ENCODE measurements around the gene FRMD4A. TPM values are rescaled to one million over a fixed set of nuclear protein-coding genes. Genes with fewer than 3 reads are reported as not detected.

The FRMD4A gene
- total RNA-seq, 1 experiment from 2014 or later = 18.3 TPM

GRCh38 chr10:13794992-13795612 lies 535.6 kb downstream of the FRMD4A start:
- Histone ChIP-seq H3K27ac (no peak overlapping the region), H4K20me1 (ENCODE audit: insufficient read depth) (no peaks in the 10 kb centered on the region), H3K4me2 (no peak overlapping the region), H3K4me1 (replicated peaks; ENCODE audit: insufficient read depth) (0 out of 2 replicates have a peak, but pooled peaks cover 5% of the 10 kb centered on the region), H3K9me3 (ENCODE audit: insufficient read depth, low read depth) (no peaks in the 10 kb centered on the region), H2AFZ (no peak overlapping the region), H3F3A (ENCODE audit: insufficient read depth, low read depth) (no peaks in the 10 kb centered on the region), H3K36me3 (ENCODE audit: low read depth) (no peaks in the 10 kb centered on the region), H3K4me3 (no peak overlapping the region), H3K9me2 (ENCODE audit: insufficient read depth) (no peaks in the 10 kb centered on the region), H3K27me3 (ENCODE audit: insufficient read depth, low read depth) (no peaks in the 10 kb centered on the region), H3K79me2 (ENCODE audit: low read depth) (no peaks in the 10 kb centered on the region)
- no peak for TF ChIP-seq EZH2 (IDR thresholded peaks at IDR 0.05; ENCODE audit: low read depth)
- no peak for DNase-seq
- ChIA-PET POLR2A (ENCODE audit: unreplicated experiment) (no interaction called here), CTCF (interaction anchor here (0.5 kb wide), 1 partner anchor 71 kb away, joined by 3 read pairs; no protein-coding TSS in a partner anchor)
- intact Hi-C loops (cut with micrococcal nuclease; ENCODE audit: unreplicated experiment) = no loop called here
- BruUV-seq (replicated peaks) = no TSS peak

GRCh38 chr10:13792006-13792405 lies 538.7 kb downstream of the FRMD4A start:
- no peaks in the 10 kb centered on the region for H3K79me2 ChIP-seq (ENCODE audit: low read depth)
- CTCF ChIA-PET = interaction anchor here (1.1 kb wide), 1 partner anchor 302 kb away, joined by 3 read pairs; no protein-coding TSS in a partner anchor
- no peak overlapping the region for H3K4me3 ChIP-seq
- H4K20me1 ChIP-seq (ENCODE audit: insufficient read depth) = no peaks in the 10 kb centered on the region
- H3K27ac ChIP-seq = no peak overlapping the region
- H3K36me3 ChIP-seq (ENCODE audit: low read depth) = no peaks in the 10 kb centered on the region
- no peaks in the 10 kb centered on the region for H3K9me3 ChIP-seq (ENCODE audit: insufficient read depth, low read depth)
- H3F3A ChIP-seq (ENCODE audit: insufficient read depth, low read depth) = no peaks in the 10 kb centered on the region
- TF ChIP-seq CTCF (conservative IDR thresholded peaks at IDR 0.05) (no peak), EZH2 (IDR thresholded peaks at IDR 0.05; ENCODE audit: low read depth) (no peak)
- no peak overlapping the region for H3K4me2 ChIP-seq
- H3K4me1 ChIP-seq (replicated peaks; ENCODE audit: insufficient read depth) = peaks cover 19% of the 10 kb centered on the region
- no peaks in the 10 kb centered on the region for H3K27me3 ChIP-seq (ENCODE audit: insufficient read depth, low read depth)
- no peak overlapping the region for H2AFZ ChIP-seq
- BruUV-seq (replicated peaks) = no TSS peak
- no peaks in the 10 kb centered on the region for H3K9me2 ChIP-seq (ENCODE audit: insufficient read depth)
- peak in 1 of 2 experiments; percentile 52 for DNase-seq
- intact Hi-C loops (cut with micrococcal nuclease; ENCODE audit: unreplicated experiment) = no loop called here
- POLR2A ChIA-PET (ENCODE audit: unreplicated experiment) = no interaction called here

GRCh38 chr10:13791483-13791882 lies 539.2 kb downstream of the FRMD4A start:
- Histone ChIP-seq H3K9me3 (ENCODE audit: insufficient read depth, low read depth) (no peaks in the 10 kb centered on the region), H3F3A (ENCODE audit: insufficient read depth, low read depth) (no peaks in the 10 kb centered on the region), H2AFZ (no peak overlapping the region), H4K20me1 (ENCODE audit: insufficient read depth) (no peaks in the 10 kb centered on the region), H3K27ac (no peak overlapping the region), H3K27me3 (ENCODE audit: insufficient read depth, low read depth) (no peaks in the 10 kb centered on the region), H3K79me2 (ENCODE audit: low read depth) (no peaks in the 10 kb centered on the region), H3K9me2 (ENCODE audit: insufficient read depth) (no peaks in the 10 kb centered on the region), H3K4me3 (no peak overlapping the region), H3K4me2 (no peak overlapping the region), H3K4me1 (replicated peaks; ENCODE audit: insufficient read depth) (peaks cover 19% of the 10 kb centered on the region), H3K36me3 (ENCODE audit: low read depth) (no peaks in the 10 kb centered on the region)
- no TSS peak for BruUV-seq (replicated peaks)
- intact Hi-C loops (cut with micrococcal nuclease; ENCODE audit: unreplicated experiment) = no loop called here
- CTCF ChIA-PET = interaction anchor here (1.1 kb wide), 1 partner anchor 302 kb away, joined by 3 read pairs; no protein-coding TSS in a partner anchor
- POLR2A ChIA-PET (ENCODE audit: unreplicated experiment) = no interaction called here
- TF ChIP-seq CTCF (conservative IDR thresholded peaks at IDR 0.05) (no peak), EZH2 (IDR thresholded peaks at IDR 0.05; ENCODE audit: low read depth) (no peak)
- DNase-seq = no peak

GRCh38 chr10:13790196-13790595 lies 540.5 kb downstream of the FRMD4A start:
- Histone ChIP-seq H3K9me2 (ENCODE audit: insufficient read depth) (no peaks in the 10 kb centered on the region), H2AFZ (no peak overlapping the region), H3K27ac (no peak overlapping the region), H3F3A (ENCODE audit: insufficient read depth, low read depth) (no peaks in the 10 kb centered on the region), H3K9me3 (ENCODE audit: insufficient read depth, low read depth) (no peaks in the 10 kb centered on the region), H3K4me1 (replicated peaks; ENCODE audit: insufficient read depth) (peaks cover 15% of the 10 kb centered on the region), H3K27me3 (ENCODE audit: insufficient read depth, low read depth) (no peaks in the 10 kb centered on the region), H3K36me3 (ENCODE audit: low read depth) (no peaks in the 10 kb centered on the region), H3K4me2 (no peak overlapping the region), H3K79me2 (ENCODE audit: low read depth) (no peaks in the 10 kb centered on the region), H4K20me1 (ENCODE audit: insufficient read depth) (no peaks in the 10 kb centered on the region), H3K4me3 (no peak overlapping the region)
- BruUV-seq (replicated peaks) = no TSS peak
- intact Hi-C loops (cut with micrococcal nuclease; ENCODE audit: unreplicated experiment) = no loop called here
- POLR2A ChIA-PET (ENCODE audit: unreplicated experiment) = no interaction called here
- DNase-seq = no peak
- TF ChIP-seq CTCF (conservative IDR thresholded peaks at IDR 0.05) (no peak), EZH2 (IDR thresholded peaks at IDR 0.05; ENCODE audit: low read depth) (no peak)
- CTCF ChIA-PET = no interaction called here
